SK-N-SH (cell line): ENCODE measurements around the gene PRR22. TPM values are rescaled to one million over a fixed set of nuclear protein-coding genes. Genes with fewer than 3 reads are reported as not detected.

Source experiments
- CTCF ChIA-PET: fragments of 300-600, 350-600 bp; formaldehyde crosslinking; extraction: SDS; loops from one replicate; lab custom pipeline; 2021; lab: Yijun Ruan, JAX
- POLR2A ChIA-PET: fragments of 350-600 bp; sonication (Branson Sonifier 250); formaldehyde crosslinking; extraction: SDS; loops from one replicate; lab custom pipeline; 2020; ENCODE audit warnings: antibody characterized with exemption, inconsistent platforms; lab: Yijun Ruan, JAX
- DNase-seq: peaks from one replicate; pipeline ENCODE4 v3.0.0; 2012
- H2AFZ ChIP-seq: fragments of 200-600 bp; sonication (generic); 2 replicates; pipeline ENCODE4 v1.8.1; 2016; ENCODE audit warnings: antibody characterized with exemption, mild to moderate bottlenecking, low read depth
- H3F3A ChIP-seq: fragments of 200-600 bp; sonication (generic); replicated peaks from 2 replicates; pipeline ENCODE3; 2016; ENCODE audit warnings: antibody characterized with exemption, mild to moderate bottlenecking; ENCODE audit not compliant: insufficient read depth
- H3K27ac ChIP-seq, 2 experiments: fragments of 200-500 bp in 1 of 2; fragments of 200-600 bp in 1 of 2; sonication (Bioruptor generic) in 1 of 2; sonication (generic), shearing (Covaris generic) in 1 of 2; 2 replicates each; pipeline versions ENCODE4 v1.5.1 to v1.6.1; 2014 to 2016; ENCODE audit warnings: low read depth in 2 of 2, inconsistent platforms in 1 of 2, low read length in 1 of 2, mild to moderate bottlenecking in 1 of 2, mixed read lengths in 1 of 2
- H3K27me3 ChIP-seq: fragments of 200-600 bp; sonication (generic), shearing (Covaris generic); 2 replicates; pipeline ENCODE4 v1.6.1; 2016; ENCODE audit warnings: mixed run types; ENCODE audit not compliant: insufficient read depth
- H3K36me3 ChIP-seq, 2 experiments: fragments of 200-500 bp in 1 of 2; fragments of 200-600 bp in 1 of 2; sonication (Bioruptor generic) in 1 of 2; sonication (generic) in 1 of 2; replicated peaks in 1 of 2; 2 replicates each; pipeline versions ENCODE3 to v1.5.1; 2014 to 2016; ENCODE audit warnings: low read length in 1 of 2, mild to moderate bottlenecking in 1 of 2; ENCODE audit not compliant: insufficient read depth in 2 of 2, control insufficient read depth in 1 of 2
- H3K4me1 ChIP-seq, 2 experiments: fragments of 200-500 bp in 1 of 2; fragments of 200-600 bp in 1 of 2; sonication (Bioruptor generic) in 1 of 2; sonication (generic), shearing (Covaris generic) in 1 of 2; 2 replicates each; pipeline versions ENCODE4 v1.5.1 to v1.6.1; 2014 to 2016; ENCODE audit warnings: low read depth in 1 of 2, low read length in 1 of 2, mixed run types in 1 of 2; ENCODE audit not compliant: insufficient read depth in 2 of 2, control insufficient read depth in 1 of 2
- H3K4me2 ChIP-seq: fragments of 200-600 bp; sonication (generic), shearing (Covaris generic); 2 replicates; pipeline ENCODE4 v1.6.1; 2017; ENCODE audit warnings: mixed run types
- H3K4me3 ChIP-seq, 2 experiments: fragments of 200-500 bp in 1 of 2; fragments of 200-600 bp in 1 of 2; sonication (Bioruptor generic) in 1 of 2; sonication (generic), shearing (Covaris generic) in 1 of 2; 2 replicates each; pipeline versions ENCODE4 v1.5.1 to v1.8.1; 2014 to 2016; ENCODE audit warnings: low read depth in 2 of 2, inconsistent platforms in 1 of 2, low read length in 1 of 2, mild to moderate bottlenecking in 1 of 2, mixed read lengths in 1 of 2, moderate library complexity in 1 of 2
- H3K79me2 ChIP-seq: fragments of 200-600 bp; sonication (generic); 2 replicates; pipeline ENCODE4 v1.8.1; 2017; ENCODE audit warnings: mild to moderate bottlenecking; ENCODE audit not compliant: insufficient read depth
- H3K9ac ChIP-seq: fragments of 200-600 bp; sonication (generic); 2 replicates; pipeline ENCODE4 v1.6.1; 2017; ENCODE audit warnings: mixed run types
- H3K9me2 ChIP-seq: fragments of 200-600 bp; sonication (generic); 2 replicates; pipeline ENCODE4 v1.6.1; 2017; ENCODE audit warnings: mixed run types
- H3K9me3 ChIP-seq: fragments of 200-600 bp; sonication (generic); 2 replicates; pipeline ENCODE4 v1.6.1; 2017; ENCODE audit warnings: mixed run types, mild to moderate bottlenecking, moderate library complexity
- H4K20me1 ChIP-seq: fragments of 200-600 bp; sonication (generic); 2 replicates; pipeline ENCODE4 v1.6.1; 2017; ENCODE audit warnings: mild to moderate bottlenecking, mixed run types; ENCODE audit not compliant: insufficient read depth
- EZH2phosphoT487 ChIP-seq: fragments of 200-600 bp; sonication (generic); IDR thresholded peaks from 2 replicates; pipeline ENCODE4 v1.6.1; 2017; ENCODE audit warnings: low read depth, mixed run types, mild to moderate bottlenecking, antibody characterized with exemption, moderate library complexity, borderline replicate concordance
- FOSL2 ChIP-seq: IDR thresholded peaks from 2 replicates; pipeline ENCODE4 v1.4.0; 2012; ENCODE audit warnings: low read depth, mild to moderate bottlenecking, moderate library complexity, borderline replicate concordance
- GABPA ChIP-seq: IDR thresholded peaks from 2 replicates; pipeline ENCODE4 v1.4.0; 2012; ENCODE audit warnings: low read depth, mild to moderate bottlenecking
- JUND ChIP-seq: IDR thresholded peaks from 2 replicates; pipeline ENCODE4 v1.4.0; 2012
- RAD21 ChIP-seq: IDR thresholded peaks from 2 replicates; pipeline ENCODE4 v1.6.1; 2012; ENCODE audit warnings: mild to moderate bottlenecking, low read length
- SIN3A ChIP-seq: IDR thresholded peaks from 2 replicates; pipeline ENCODE4 v1.6.1; 2012; ENCODE audit warnings: low read depth, mild to moderate bottlenecking, low read length, moderate library complexity, borderline replicate concordance
- WGBS: methylation state at CpG from one replicate; pipeline ENCODE4 v1.1.6; 2017; ENCODE audit warnings: low lambda C conversion rate; 5-methylcytosine and 5-hydroxymethylcytosine counted together
- polyA plus RNA-seq, 3 experiments: library from polyadenylated mRNA; depleted of rRNA; stranded (reverse); fragments of >200 nt; gene quantifications; 2 replicates each; pipeline ENCODE4 v1.2.3, GENCODE V29; 2012
- TF ChIP-seq, protein P1 (sequence below): fragments of 150-350 bp; IDR thresholded peaks from 2 replicates; pipeline ENCODE4 v1.6.1; 2016; ENCODE audit warnings: mild to moderate bottlenecking, low read depth, low read length
- TF ChIP-seq, protein P2 (sequence below): fragments of 150-350 bp; IDR thresholded peaks from 2 replicates; pipeline ENCODE4 v1.6.1; 2017; ENCODE audit warnings: antibody characterized with exemption, low read length, low read depth, borderline replicate concordance
- TF ChIP-seq, protein P3 (sequence below): IDR thresholded peaks from 2 replicates; pipeline ENCODE4; 2012

Gene PRR22
- polyA plus RNA-seq, 1 of the 3 experiments (the other 2 are of a cell fraction) = 0.82 TPM

DNA sequence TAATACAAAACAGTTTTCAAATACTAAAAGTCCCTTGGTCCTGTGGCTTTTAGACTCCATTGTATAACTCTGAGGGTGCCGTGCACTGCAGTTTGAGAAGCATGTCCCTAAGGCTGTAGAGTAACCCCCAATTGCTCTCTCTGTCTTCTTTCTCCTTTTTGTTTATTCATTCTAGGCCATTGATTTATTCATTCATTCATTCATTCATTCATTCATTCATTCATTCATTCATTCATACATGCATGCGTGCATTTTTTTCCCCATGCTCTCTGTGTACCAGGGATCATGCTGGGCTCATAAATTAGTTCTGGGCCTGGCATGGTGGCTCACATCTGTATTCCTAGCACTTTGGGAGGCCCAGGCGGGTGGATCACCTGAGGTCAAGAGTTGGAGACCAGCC is 19.3 kb downstream of the PRR22 start:
- H3K9me3 ChIP-seq = no peaks in the 10 kb centered on the region
- H3K9me2 ChIP-seq = no peaks in the 10 kb centered on the region
- ChIA-PET POLR2A (no interaction called here), CTCF (no interaction called here)
- H3K4me3 ChIP-seq = no peak overlapping the region
- H3K79me2 ChIP-seq = no peaks in the 10 kb centered on the region
- no peak overlapping the region for H2AFZ ChIP-seq
- H3F3A ChIP-seq = no peaks in the 10 kb centered on the region
- H4K20me1 ChIP-seq = no peaks in the 10 kb centered on the region
- no peak overlapping the region for H3K4me2 ChIP-seq
- H3K27ac ChIP-seq = no peak overlapping the region
- H3K36me3 ChIP-seq = no peaks in the 10 kb centered on the region
- no peak for TF ChIP-seq JUND
- TF ChIP-seq, protein P1, sequence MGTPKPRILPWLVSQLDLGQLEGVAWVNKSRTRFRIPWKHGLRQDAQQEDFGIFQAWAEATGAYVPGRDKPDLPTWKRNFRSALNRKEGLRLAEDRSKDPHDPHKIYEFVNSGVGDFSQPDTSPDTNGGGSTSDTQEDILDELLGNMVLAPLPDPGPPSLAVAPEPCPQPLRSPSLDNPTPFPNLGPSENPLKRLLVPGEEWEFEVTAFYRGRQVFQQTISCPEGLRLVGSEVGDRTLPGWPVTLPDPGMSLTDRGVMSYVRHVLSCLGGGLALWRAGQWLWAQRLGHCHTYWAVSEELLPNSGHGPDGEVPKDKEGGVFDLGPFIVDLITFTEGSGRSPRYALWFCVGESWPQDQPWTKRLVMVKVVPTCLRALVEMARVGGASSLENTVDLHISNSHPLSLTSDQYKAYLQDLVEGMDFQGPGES = no peak
- TF ChIP-seq, protein P2, sequence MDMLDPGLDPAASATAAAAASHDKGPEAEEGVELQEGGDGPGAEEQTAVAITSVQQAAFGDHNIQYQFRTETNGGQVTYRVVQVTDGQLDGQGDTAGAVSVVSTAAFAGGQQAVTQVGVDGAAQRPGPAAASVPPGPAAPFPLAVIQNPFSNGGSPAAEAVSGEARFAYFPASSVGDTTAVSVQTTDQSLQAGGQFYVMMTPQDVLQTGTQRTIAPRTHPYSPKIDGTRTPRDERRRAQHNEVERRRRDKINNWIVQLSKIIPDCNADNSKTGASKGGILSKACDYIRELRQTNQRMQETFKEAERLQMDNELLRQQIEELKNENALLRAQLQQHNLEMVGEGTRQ = no peak
- TF ChIP-seq, all 33 proteins: peak for 0
- Histone ChIP-seq H3K4me1 (no peaks in the 10 kb centered on the region), H3K9ac (no peak overlapping the region), H3K27me3 (no peaks in the 10 kb centered on the region)
- DNase-seq = no peak
- WGBS = 80% methylated on average over 3 of the region's 3 CpGs

DNA sequence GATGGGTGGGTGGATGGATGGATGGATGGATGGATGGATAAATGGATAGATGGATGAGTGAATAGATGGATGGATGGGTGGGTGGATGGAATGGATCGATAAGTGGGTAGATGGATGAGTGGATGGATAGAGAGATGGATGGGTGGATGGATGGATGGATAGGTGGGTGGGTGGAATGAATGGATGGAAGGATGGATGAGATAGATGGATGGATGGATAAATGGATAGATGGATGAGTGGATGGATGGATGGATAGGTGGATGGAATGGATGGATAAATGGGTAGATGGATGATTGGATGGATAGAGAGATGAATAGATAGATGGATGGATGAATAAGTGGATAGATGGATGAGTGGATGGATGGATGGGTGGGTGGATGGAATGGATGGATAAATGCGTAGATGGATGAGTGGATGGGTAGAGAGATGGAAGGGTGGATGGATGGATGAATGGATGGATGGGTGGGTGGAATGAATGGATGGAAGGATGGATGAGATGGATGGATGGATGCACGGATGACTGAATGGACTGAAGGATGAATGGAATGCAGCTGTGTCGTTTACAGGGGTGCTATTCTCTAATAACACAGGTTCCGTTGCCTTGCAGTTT is 21.8 kb downstream of the PRR22 start:
- POLR2A ChIA-PET = no interaction called here

More for the DNA sequence above, 21.8 kb downstream of the PRR22 start:
- Histone ChIP-seq H3F3A (no peaks in the 10 kb centered on the region), H3K27ac (no peak overlapping the region), H3K4me1 (no peaks in the 10 kb centered on the region), H3K36me3 (no peaks in the 10 kb centered on the region), H3K4me2 (no peak overlapping the region), H3K79me2 (no peaks in the 10 kb centered on the region), H3K9me3 (no peaks in the 10 kb centered on the region), H3K9ac (no peak overlapping the region), H4K20me1 (no peaks in the 10 kb centered on the region), H3K9me2 (no peaks in the 10 kb centered on the region), H2AFZ (no peak overlapping the region), H3K27me3 (no peaks in the 10 kb centered on the region; the same call in 1 of the 2 replicates), H3K4me3 (no peak overlapping the region)
- TF ChIP-seq RAD21 = no peak
- TF ChIP-seq SIN3A = no peak
- TF ChIP-seq, protein P1 = no peak
- TF ChIP-seq FOSL2 = no peak
- TF ChIP-seq, protein P3, sequence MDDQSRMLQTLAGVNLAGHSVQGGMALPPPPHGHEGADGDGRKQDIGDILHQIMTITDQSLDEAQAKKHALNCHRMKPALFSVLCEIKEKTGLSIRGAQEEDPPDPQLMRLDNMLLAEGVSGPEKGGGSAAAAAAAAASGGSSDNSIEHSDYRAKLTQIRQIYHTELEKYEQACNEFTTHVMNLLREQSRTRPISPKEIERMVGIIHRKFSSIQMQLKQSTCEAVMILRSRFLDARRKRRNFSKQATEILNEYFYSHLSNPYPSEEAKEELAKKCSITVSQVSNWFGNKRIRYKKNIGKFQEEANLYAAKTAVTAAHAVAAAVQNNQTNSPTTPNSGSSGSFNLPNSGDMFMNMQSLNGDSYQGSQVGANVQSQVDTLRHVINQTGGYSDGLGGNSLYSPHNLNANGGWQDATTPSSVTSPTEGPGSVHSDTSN = no peak
- no peak for TF ChIP-seq EZH2phosphoT487
- no peak for TF ChIP-seq GABPA
- TF ChIP-seq JUND = no peak
- no peak for DNase-seq
- CTCF ChIA-PET = no interaction called here
- WGBS = 28% methylated on average over 5 of the region's 5 CpGs
